Kidney (tissue), 22 donors: ENCODE measurements around the gene GET3. TPM values are rescaled to one million over a fixed set of nuclear protein-coding genes. Genes with fewer than 3 reads are reported as not detected.

ENCODE experiments used
- DNase-seq, 5 donors: peaks; one replicate each; pipeline ENCODE4 v3.0.0-alpha.2; 2013 to 2020
- FAIRE-seq: peaks from 2 replicates; lab custom pipeline; 2012; peaks lifted over from hg19 to GRCh38; lab: Jason Lieb, UNC
- H3K27ac ChIP-seq, 2 donors: one replicate each; pipeline ENCODE4 v1.7.0; 2013; ENCODE audit warnings: low read depth in 2 of 2, low read length in 2 of 2, inconsistent platforms in 1 of 2
- H3K27me3 ChIP-seq: one replicate; pipeline ENCODE4 v1.7.1; 2013; ENCODE audit warnings: low read length, inconsistent platforms; ENCODE audit not compliant: control insufficient read depth, insufficient read depth
- H3K36me3 ChIP-seq, 3 donors: one replicate each; pipeline versions ENCODE4 v1.7.0 to v1.7.1; 2013; ENCODE audit warnings: low read length in 3 of 3, control low read depth in 1 of 3, inconsistent platforms in 1 of 3; ENCODE audit not compliant: insufficient read depth in 3 of 3, control insufficient read depth in 2 of 3
- H3K4me1 ChIP-seq, 3 donors: one replicate each; pipeline versions ENCODE4 v1.7.0 to v1.7.1; 2013; ENCODE audit warnings: low read length in 3 of 3, inconsistent platforms in 1 of 3, low read depth in 1 of 3; ENCODE audit not compliant: control insufficient read depth in 2 of 3, insufficient read depth in 2 of 3
- H3K4me3 ChIP-seq, 3 donors: one replicate each; pipeline versions ENCODE4 v1.7.0 to v1.8.1; 2013; ENCODE audit warnings: low read length in 3 of 3, control low read depth in 1 of 3, inconsistent platforms in 1 of 3
- H3K9ac ChIP-seq, 3 donors: one replicate each; pipeline versions ENCODE4 v1.7.0 to v1.7.1; 2013; ENCODE audit warnings: low read length in 3 of 3, control low read depth in 1 of 3, inconsistent platforms in 1 of 3
- H3K9me3 ChIP-seq, 3 donors: one replicate each; pipeline versions ENCODE4 v1.7.0 to v1.7.1; 2013; ENCODE audit warnings: low read length in 3 of 3, control low read depth in 1 of 3, inconsistent platforms in 1 of 3; ENCODE audit not compliant: control insufficient read depth in 2 of 3, insufficient read depth in 1 of 3
- CTCF ChIP-seq: IDR thresholded peaks from 3 replicates; pipeline ENCODE4 v1.5.1; 2012; ENCODE audit warnings: mild to moderate bottlenecking, moderate library complexity, borderline replicate concordance; ENCODE audit not compliant: insufficient read depth; ENCODE audit errors: extremely low read depth
- intact Hi-C: fragments of 100-400 bp; cut with DNase I; formaldehyde crosslinking; loops from one replicate; pipeline ENCODE4 v1.11.1; 2022
- long read RNA-seq, 10 donors: library from polyadenylated mRNA in 1 of 10; unstranded in 1 of 10; transcript quantifications; one replicate each; pipeline ENCODE4 v2.0.0 and lab custom pipeline, GENCODE V29; 2021 to 2026
- polyA plus RNA-seq: library from polyadenylated mRNA; stranded (reverse); fragments of 350-450 nt; fragmentation: Illumina TruSeq; extraction: RNeasy Lipid Tissue Mini Kit (QIAGEN cat#74804); gene quantifications from one replicate; pipeline ENCODE4 v1.2.3, GENCODE V29; 2014; ENCODE audit warnings: low read depth, low replicate concordance; ENCODE audit not compliant: insufficient read depth
- total RNA-seq: library from RNA; stranded (reverse); fragmentation: NEBNext Ultra II Directional; extraction: Animal tissue kit (Norgen Biotek cat#: 25700); gene quantifications from one replicate; pipeline ENCODE4 v1.2.1, GENCODE V29; 2021
- donor health status: control.
- donor health status: control.
- donor health status: control.
- donor health status: control.
- donor health status: control.
- donor health status: DM: yes; HTN: yes; CAD: no.
- donor health status: Normal renal cell carcinoma (clear cell type).

The GET3 gene
- total RNA-seq, result 71.3 TPM
- 132 TPM for polyA plus RNA-seq
- long read RNA-seq, donor 1, transcript ASNA1-201 (7 exons, 1,280 nt), result major isoform, 26 of 26 reads
- long read RNA-seq, donor 1, partial matches to known transcripts, result 0 of 26 reads
- long read RNA-seq, donor 1, other reads (novel, unspliced or antisense), result 0 of 26 reads
- long read RNA-seq, donor 2, transcript ASNA1-201 (7 exons, 1,280 nt), result major isoform, 35 of 61 reads
- long read RNA-seq, donor 2, partial matches to known transcripts, result 22 of 61 reads
- long read RNA-seq, donor 2, other reads (novel, unspliced or antisense), result 0 of 61 reads
- long read RNA-seq, donor 3, transcript ASNA1-201 (7 exons, 1,280 nt), result major isoform, 35 of 72 reads
- long read RNA-seq, donor 3, partial matches to known transcripts, result 36 of 72 reads
- long read RNA-seq, donor 3, other reads (novel, unspliced or antisense), result 0 of 72 reads
- long read RNA-seq, donor 4, transcript ASNA1-201 (7 exons, 1,280 nt), result major isoform, 29 of 42 reads
- long read RNA-seq, donor 4, partial matches to known transcripts, result 13 of 42 reads
- long read RNA-seq, donor 4, other reads (novel, unspliced or antisense), result 0 of 42 reads
- long read RNA-seq, donor 5, partial matches to known transcripts, result 0 of 2 reads
- long read RNA-seq, donor 5, other reads (novel, unspliced or antisense), result 0 of 2 reads
- long read RNA-seq, donor 6, transcript ASNA1-201 (7 exons, 1,280 nt), result major isoform, 60 of 104 reads
- long read RNA-seq, donor 6, partial matches to known transcripts, result 43 of 104 reads
- long read RNA-seq, donor 6, other reads (novel, unspliced or antisense), result 0 of 104 reads
- long read RNA-seq, donor 7, transcript ASNA1-201 (7 exons, 1,280 nt), result major isoform, 33 of 39 reads
- long read RNA-seq, donor 7, partial matches to known transcripts, result 3 of 39 reads
- long read RNA-seq, donor 7, other reads (novel, unspliced or antisense), result 2 of 39 reads
- long read RNA-seq, donor 8, transcript ASNA1-201 (7 exons, 1,280 nt), result major isoform, 32 of 51 reads
- long read RNA-seq, donor 8, partial matches to known transcripts, result 19 of 51 reads
- long read RNA-seq, donor 8, other reads (novel, unspliced or antisense), result 0 of 51 reads
- long read RNA-seq, donor 9, transcript ASNA1-201 (7 exons, 1,280 nt), result major isoform, 34 of 53 reads
- long read RNA-seq, donor 9, partial matches to known transcripts, result 18 of 53 reads
- long read RNA-seq, donor 9, other reads (novel, unspliced or antisense), result 0 of 53 reads
- long read RNA-seq, donor 10, transcript ASNA1-201 (7 exons, 1,280 nt), result major isoform, 22 of 38 reads
- long read RNA-seq, donor 10, partial matches to known transcripts, result 14 of 38 reads
- long read RNA-seq, donor 10, other reads (novel, unspliced or antisense), result 0 of 38 reads

DNA sequence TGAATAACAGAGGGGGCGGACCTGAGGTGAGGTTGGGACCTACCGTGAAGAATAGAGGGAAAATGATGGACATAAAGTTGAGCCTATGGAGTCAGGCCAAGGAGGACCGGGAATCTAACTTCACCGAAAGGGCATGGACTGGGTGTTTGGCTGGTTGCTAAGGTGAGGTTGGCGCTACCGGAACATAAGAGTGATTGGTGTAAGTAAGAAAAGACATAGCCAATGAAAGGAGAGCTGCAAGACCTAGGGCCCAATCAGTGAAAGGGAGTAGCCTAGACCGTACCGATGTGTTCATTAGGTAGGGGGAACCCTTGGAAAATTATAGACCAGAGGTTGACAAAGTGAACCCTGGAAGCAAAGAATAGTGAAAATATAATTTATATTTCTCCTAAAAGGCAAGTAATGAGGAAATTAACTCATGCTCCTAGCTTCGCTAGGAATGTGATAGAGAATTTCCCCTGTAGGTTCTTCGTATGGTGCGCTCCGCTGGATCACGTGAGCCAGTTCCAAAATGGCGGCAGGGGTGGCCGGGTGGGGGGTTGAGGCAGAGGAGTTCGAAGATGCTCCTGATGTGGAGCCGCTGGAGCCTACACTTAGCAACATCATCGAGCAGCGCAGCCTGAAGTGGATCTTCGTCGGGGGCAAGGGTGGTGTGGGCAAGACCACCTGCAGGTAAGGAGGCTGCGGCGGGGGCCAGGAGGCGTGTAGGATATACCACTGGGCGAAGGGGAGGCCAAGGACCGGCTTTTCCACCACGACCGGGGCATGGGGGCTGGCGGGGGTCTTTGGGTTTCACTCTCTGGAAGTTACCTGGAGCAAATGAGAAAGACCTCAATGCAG lies at the start of gene GET3:
Gene GET3 (plus strand): TSS at position 503 of the 840 bp plus-strand sequence. CDS start 9 bp downstream, at position 512.
- peak within 1 kb of the TSS; percentile 87 to 92 for H3K27ac ChIP-seq
- H3K9ac ChIP-seq, result peak within 1 kb of the TSS; percentile 59 to 76 (median 59)
- H3K4me1 ChIP-seq, result peaks cover 2 to 23% (median 20%) of the 10 kb centered on the region in 3 donors
- peak; percentile 1 for TF ChIP-seq CTCF
- H3K36me3 ChIP-seq, result peaks cover 0 to 13% (median 0%) of the 10 kb centered on the region in 3 donors
- peak; percentile 99 for FAIRE-seq
- no peaks in the 10 kb centered on the region for H3K27me3 ChIP-seq
- peak within 1 kb of the TSS; percentile 85 to 95 (median 86) for H3K4me3 ChIP-seq
- peak; percentile 95 to 100 (median 98) for DNase-seq
- no peaks in the 10 kb centered on the region for H3K9me3 ChIP-seq
- intact Hi-C loops, result no loop called here

DNA sequence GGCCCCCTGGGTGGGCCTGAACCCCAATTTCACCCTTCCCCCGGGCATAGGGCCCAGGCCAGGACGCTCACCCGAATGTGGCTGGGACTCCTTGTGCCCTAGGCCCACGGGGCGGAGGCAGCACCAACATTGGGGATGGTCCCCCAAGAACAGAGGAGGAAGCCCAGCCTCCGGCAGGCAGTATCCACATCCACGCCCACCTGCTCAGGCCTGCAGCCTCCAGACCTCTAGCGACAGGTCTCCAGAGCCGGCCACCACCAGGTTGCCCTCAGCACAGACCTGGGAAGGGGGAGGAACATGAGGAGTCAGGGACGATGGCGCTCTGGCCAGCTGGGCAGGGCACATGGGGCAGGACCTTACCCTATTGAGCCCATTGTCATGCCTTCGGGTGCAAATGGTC lies 48.3 kb upstream of the GET3 start:
- Histone ChIP-seq H3K4me1 (no peaks in the 10 kb centered on the region), H3K9me3 (no peaks in the 10 kb centered on the region), H3K27me3 (no peaks in the 10 kb centered on the region), H3K9ac (no peak overlapping the region), H3K27ac (no peak overlapping the region), H3K4me3 (no peak overlapping the region), H3K36me3 (peaks cover 0 to 3% (median 0%) of the 10 kb centered on the region in 3 donors)
- intact Hi-C loops, result no loop called here
- no peak for DNase-seq
- no peak for TF ChIP-seq CTCF
- no peak for FAIRE-seq
